ENCODE results near the gene CXCL12. TPM values are rescaled to one million over a fixed set of nuclear protein-coding genes. Genes with fewer than 3 reads are reported as not detected.

CXCL12 gene
- total RNA-seq, 1 donor from 2014 or later = 0.97 TPM

GRCh38 chr10:44332465-44332864, 52.4 kb downstream of the CXCL12 start:
- no peak for TF ChIP-seq CTCF (IDR thresholded peaks at IDR 0.05; ENCODE audit: unreplicated experiment)
- Mint-ChIP-seq H3K4me3 (ENCODE audit: unreplicated experiment) (no peak overlapping the region), H3K36me3 (ENCODE audit: low read depth, unreplicated experiment) (no peaks in the 10 kb centered on the region), H3K27me3 (ENCODE audit: unreplicated experiment) (peaks cover 3% of the 10 kb centered on the region), H3K4me1 (ENCODE audit: unreplicated experiment) (no peaks in the 10 kb centered on the region), H3K9me3 (ENCODE audit: unreplicated experiment) (no peaks in the 10 kb centered on the region), H3K27ac (ENCODE audit: unreplicated experiment) (no peak overlapping the region)
- no peak for DNase-seq (ENCODE audit: low spot score)

- H3K36me3 Mint-ChIP-seq (ENCODE audit: low read depth, unreplicated experiment) = no peaks in the 10 kb centered on the region
- TF ChIP-seq CTCF (IDR thresholded peaks at IDR 0.05; ENCODE audit: unreplicated experiment) = no peak
- H3K4me1 Mint-ChIP-seq (ENCODE audit: unreplicated experiment) = peaks cover 6% of the 10 kb centered on the region
- no peak overlapping the region for H3K27ac Mint-ChIP-seq (ENCODE audit: unreplicated experiment)
- DNase-seq (ENCODE audit: low spot score) = no peak
- H3K27me3 Mint-ChIP-seq (ENCODE audit: unreplicated experiment) = peaks cover 4% of the 10 kb centered on the region
- no peaks in the 10 kb centered on the region for H3K9me3 Mint-ChIP-seq (ENCODE audit: unreplicated experiment)
- no peak overlapping the region for H3K4me3 Mint-ChIP-seq (ENCODE audit: unreplicated experiment)
Measured at GRCh38 chr10:44330431-44330830, 54.5 kb downstream of the CXCL12 start.

GRCh38 chr10:44327461-44327860, 57.4 kb downstream of the CXCL12 start:
- no peak for TF ChIP-seq CTCF (IDR thresholded peaks at IDR 0.05; ENCODE audit: unreplicated experiment)
- peaks cover 2% of the 10 kb centered on the region for H3K27me3 Mint-ChIP-seq (ENCODE audit: unreplicated experiment)
- H3K9me3 Mint-ChIP-seq (ENCODE audit: unreplicated experiment) = no peaks in the 10 kb centered on the region
- no peak overlapping the region for H3K27ac Mint-ChIP-seq (ENCODE audit: unreplicated experiment)
- DNase-seq (ENCODE audit: low spot score) = no peak
- H3K36me3 Mint-ChIP-seq (ENCODE audit: low read depth, unreplicated experiment) = no peaks in the 10 kb centered on the region
- no peak overlapping the region for H3K4me3 Mint-ChIP-seq (ENCODE audit: unreplicated experiment)
- H3K4me1 Mint-ChIP-seq (ENCODE audit: unreplicated experiment) = peaks cover 6% of the 10 kb centered on the region

Measured in endothelial cell (in vitro differentiated cells).